HL-60 (cell line): ENCODE measurements around the gene CACNA1D.

Experiments
- POLR2AphosphoS5 ChIP-seq: IDR thresholded peaks from 2 replicates; pipeline ENCODE4 v1.6.1; 2012; ENCODE audit warnings: low read depth
- TF ChIP-seq, protein P1 (sequence below): IDR thresholded peaks from one replicate; pipeline ENCODE4 v1.5.1; 2011; ENCODE audit warnings: low read length, control low read depth, inconsistent platforms; ENCODE audit not compliant: insufficient read depth
- TF ChIP-seq, protein P2 (sequence below): IDR thresholded peaks from 2 replicates; pipeline ENCODE4 v1.6.1; 2012; ENCODE audit warnings: low read depth; ENCODE audit not compliant: insufficient replicate concordance

DNA sequence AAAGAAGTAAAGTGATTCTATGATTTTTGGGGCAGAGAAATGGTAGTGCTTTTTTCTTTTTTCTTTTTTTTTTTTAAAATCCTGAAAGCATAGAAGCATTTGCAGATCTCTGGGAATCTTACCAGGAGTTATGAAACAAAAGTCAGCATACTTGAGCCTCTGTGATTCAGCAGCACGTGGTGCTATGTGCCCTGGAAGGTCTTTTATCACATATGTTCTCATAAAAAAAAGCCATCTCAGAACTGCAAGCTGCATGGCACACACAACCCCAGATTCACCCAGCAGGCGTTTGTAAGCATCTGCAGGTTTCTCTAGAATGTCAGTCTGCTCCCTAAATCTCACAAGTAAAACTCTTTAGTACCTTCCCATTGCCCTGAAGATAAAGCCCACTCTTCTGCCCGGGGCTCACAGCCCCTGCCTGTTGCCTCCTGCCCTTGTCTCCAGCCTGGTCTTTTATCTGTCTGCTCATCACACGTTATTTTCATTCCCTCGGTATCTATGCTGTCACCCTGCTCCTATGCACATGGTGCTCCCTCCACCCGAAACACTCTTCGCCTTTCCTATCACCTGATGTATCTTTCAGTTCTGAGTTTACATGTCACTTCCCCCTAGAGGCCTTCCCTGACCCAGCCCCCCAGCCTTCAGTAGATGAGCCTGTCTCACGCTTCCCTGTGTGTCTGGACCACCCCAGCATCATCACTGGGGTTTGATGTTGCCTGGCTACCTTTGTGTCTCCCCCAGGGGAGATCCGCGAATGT, 279.4 kb downstream of the CACNA1D start:
- TF ChIP-seq, protein P1, sequence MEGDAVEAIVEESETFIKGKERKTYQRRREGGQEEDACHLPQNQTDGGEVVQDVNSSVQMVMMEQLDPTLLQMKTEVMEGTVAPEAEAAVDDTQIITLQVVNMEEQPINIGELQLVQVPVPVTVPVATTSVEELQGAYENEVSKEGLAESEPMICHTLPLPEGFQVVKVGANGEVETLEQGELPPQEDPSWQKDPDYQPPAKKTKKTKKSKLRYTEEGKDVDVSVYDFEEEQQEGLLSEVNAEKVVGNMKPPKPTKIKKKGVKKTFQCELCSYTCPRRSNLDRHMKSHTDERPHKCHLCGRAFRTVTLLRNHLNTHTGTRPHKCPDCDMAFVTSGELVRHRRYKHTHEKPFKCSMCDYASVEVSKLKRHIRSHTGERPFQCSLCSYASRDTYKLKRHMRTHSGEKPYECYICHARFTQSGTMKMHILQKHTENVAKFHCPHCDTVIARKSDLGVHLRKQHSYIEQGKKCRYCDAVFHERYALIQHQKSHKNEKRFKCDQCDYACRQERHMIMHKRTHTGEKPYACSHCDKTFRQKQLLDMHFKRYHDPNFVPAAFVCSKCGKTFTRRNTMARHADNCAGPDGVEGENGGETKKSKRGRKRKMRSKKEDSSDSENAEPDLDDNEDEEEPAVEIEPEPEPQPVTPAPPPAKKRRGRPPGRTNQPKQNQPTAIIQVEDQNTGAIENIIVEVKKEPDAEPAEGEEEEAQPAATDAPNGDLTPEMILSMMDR = no peak
- TF ChIP-seq, protein P2, sequence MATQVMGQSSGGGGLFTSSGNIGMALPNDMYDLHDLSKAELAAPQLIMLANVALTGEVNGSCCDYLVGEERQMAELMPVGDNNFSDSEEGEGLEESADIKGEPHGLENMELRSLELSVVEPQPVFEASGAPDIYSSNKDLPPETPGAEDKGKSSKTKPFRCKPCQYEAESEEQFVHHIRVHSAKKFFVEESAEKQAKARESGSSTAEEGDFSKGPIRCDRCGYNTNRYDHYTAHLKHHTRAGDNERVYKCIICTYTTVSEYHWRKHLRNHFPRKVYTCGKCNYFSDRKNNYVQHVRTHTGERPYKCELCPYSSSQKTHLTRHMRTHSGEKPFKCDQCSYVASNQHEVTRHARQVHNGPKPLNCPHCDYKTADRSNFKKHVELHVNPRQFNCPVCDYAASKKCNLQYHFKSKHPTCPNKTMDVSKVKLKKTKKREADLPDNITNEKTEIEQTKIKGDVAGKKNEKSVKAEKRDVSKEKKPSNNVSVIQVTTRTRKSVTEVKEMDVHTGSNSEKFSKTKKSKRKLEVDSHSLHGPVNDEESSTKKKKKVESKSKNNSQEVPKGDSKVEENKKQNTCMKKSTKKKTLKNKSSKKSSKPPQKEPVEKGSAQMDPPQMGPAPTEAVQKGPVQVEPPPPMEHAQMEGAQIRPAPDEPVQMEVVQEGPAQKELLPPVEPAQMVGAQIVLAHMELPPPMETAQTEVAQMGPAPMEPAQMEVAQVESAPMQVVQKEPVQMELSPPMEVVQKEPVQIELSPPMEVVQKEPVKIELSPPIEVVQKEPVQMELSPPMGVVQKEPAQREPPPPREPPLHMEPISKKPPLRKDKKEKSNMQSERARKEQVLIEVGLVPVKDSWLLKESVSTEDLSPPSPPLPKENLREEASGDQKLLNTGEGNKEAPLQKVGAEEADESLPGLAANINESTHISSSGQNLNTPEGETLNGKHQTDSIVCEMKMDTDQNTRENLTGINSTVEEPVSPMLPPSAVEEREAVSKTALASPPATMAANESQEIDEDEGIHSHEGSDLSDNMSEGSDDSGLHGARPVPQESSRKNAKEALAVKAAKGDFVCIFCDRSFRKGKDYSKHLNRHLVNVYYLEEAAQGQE = no peak
- TF ChIP-seq POLR2AphosphoS5 = no peak
